SK-N-SH treated with all-trans-retinoic acid at 6 μM for 48 hours (cell line): Measurements from ENCODE around the gene MAGED2.

Experiments used
- ATAC-seq: fragments of 200-7000 bp; cut with Tn5 transposase; 3 replicates; pipeline ENCODE4 v1.9.1; 2020; ENCODE audit warnings: mild to moderate bottlenecking, moderate library complexity
- ARNTL ChIP-seq: fragments of 450-650 bp; formaldehyde crosslinking; IDR thresholded peaks from 2 replicates; pipeline ENCODE4 v1.5.0; 2020; ENCODE audit warnings: low read depth, mild to moderate bottlenecking, moderate library complexity, borderline replicate concordance
- CREB5 ChIP-seq: fragments of 250-450 bp; sonication (Bioruptor Pico); IDR thresholded peaks from 2 replicates; pipeline ENCODE4 v1.5.1; 2020; ENCODE audit warnings: low read depth, mild to moderate bottlenecking, moderate library complexity
- CSRNP3 ChIP-seq: fragments of 250-450 bp; sonication (Bioruptor Pico); IDR thresholded peaks from 2 replicates; pipeline ENCODE4 v1.5.1; 2021; ENCODE audit warnings: mild to moderate bottlenecking, moderate library complexity
- ESRRG ChIP-seq: fragments of 250-450 bp; sonication (Bioruptor Pico); IDR thresholded peaks from 2 replicates; pipeline ENCODE4 v1.6.1; 2021; ENCODE audit warnings: mild to moderate bottlenecking
- GLIS3 ChIP-seq: fragments of 250-450 bp; sonication (Bioruptor Pico); IDR thresholded peaks from 2 replicates; pipeline ENCODE4 v1.5.0; 2020; ENCODE audit warnings: mild to moderate bottlenecking, moderate library complexity
- ISL1 ChIP-seq: fragments of 250-450 bp; sonication (Bioruptor Pico); IDR thresholded peaks from 2 replicates; pipeline ENCODE4 v2.1.2; 2022; ENCODE audit warnings: mild to moderate bottlenecking, moderate library complexity
- OSR1 ChIP-seq: fragments of 250-450 bp; sonication (Bioruptor Pico); IDR thresholded peaks from 2 replicates; pipeline ENCODE4 v1.8.0; 2022; ENCODE audit warnings: moderate library complexity, mild to moderate bottlenecking, inconsistent platforms
- POU6F1 ChIP-seq: fragments of 250-450 bp; sonication (Bioruptor Pico); IDR thresholded peaks from 2 replicates; pipeline ENCODE4 v1.8.0; 2021; ENCODE audit warnings: low read depth, mild to moderate bottlenecking, moderate library complexity, borderline replicate concordance
- PPARA ChIP-seq: fragments of 250-450 bp; sonication (Bioruptor Pico); IDR thresholded peaks from 2 replicates; pipeline ENCODE4 v1.5.0; 2020; ENCODE audit warnings: mild to moderate bottlenecking, borderline replicate concordance
- RARB ChIP-seq: fragments of 250-450 bp; sonication (Bioruptor Pico); IDR thresholded peaks from 2 replicates; pipeline ENCODE4 v1.8.0; 2021; ENCODE audit warnings: mild to moderate bottlenecking, moderate library complexity
- SNAI2 ChIP-seq: fragments of 250-450 bp; sonication (Bioruptor Pico); IDR thresholded peaks from 2 replicates; pipeline ENCODE4 v1.5.0; 2020; ENCODE audit warnings: mild to moderate bottlenecking, moderate library complexity
- TCF4 ChIP-seq: fragments of 250-450 bp; sonication (Bioruptor Pico); IDR thresholded peaks from 2 replicates; pipeline ENCODE4 v1.8.0; 2021; ENCODE audit warnings: mild to moderate bottlenecking, moderate library complexity, borderline replicate concordance
- TOX ChIP-seq: fragments of 250-450 bp; sonication (Bioruptor Pico); IDR thresholded peaks from 2 replicates; pipeline ENCODE4 v1.8.0; 2021; ENCODE audit warnings: mild to moderate bottlenecking, moderate library complexity, borderline replicate concordance
- TSHZ2 ChIP-seq: fragments of 250-450 bp; sonication (Bioruptor Pico); IDR thresholded peaks from 2 replicates; pipeline ENCODE4 v1.5.0; 2020; ENCODE audit warnings: mild to moderate bottlenecking, moderate library complexity
- ZC3H10 ChIP-seq: fragments of 250-450 bp; sonication (Bioruptor Pico); IDR thresholded peaks from 2 replicates; pipeline ENCODE4 v1.5.1; 2021; ENCODE audit warnings: mild to moderate bottlenecking, moderate library complexity
- ZFP3 ChIP-seq: fragments of 250-450 bp; sonication (Bioruptor Pico); IDR thresholded peaks from 2 replicates; pipeline ENCODE4 v1.5.0; 2020; ENCODE audit warnings: mild to moderate bottlenecking, moderate library complexity
- ZFP30 ChIP-seq: fragments of 450-650 bp; formaldehyde crosslinking; IDR thresholded peaks from 2 replicates; pipeline ENCODE4 v1.5.0; 2022; ENCODE audit warnings: mild to moderate bottlenecking, moderate library complexity
- ZNF565 ChIP-seq: fragments of 450-650 bp; formaldehyde crosslinking; conservative IDR thresholded peaks from 2 replicates; pipeline ENCODE4 v1.5.0; 2020; ENCODE audit warnings: low read depth, mild to moderate bottlenecking, moderate library complexity
- ZNF70 ChIP-seq: fragments of 450-650 bp; formaldehyde crosslinking; IDR thresholded peaks from 2 replicates; pipeline ENCODE4 v1.5.0; 2020; ENCODE audit warnings: mild to moderate bottlenecking, moderate library complexity

MAGED2 gene

GRCh38 chrX:54811301-54811885 lies 3.8 kb downstream of the MAGED2 start:
- no peak for TF ChIP-seq GLIS3
- TF ChIP-seq ARNTL (CRISPR knock-in tag), result no peak
- no peak for TF ChIP-seq ZFP30 (CRISPR knock-in tag)
- TF ChIP-seq ZC3H10 (CRISPR knock-in tag), result no peak
- TF ChIP-seq POU6F1 (CRISPR knock-in tag), result no peak
- no peak for TF ChIP-seq RARB (CRISPR knock-in tag)
- TF ChIP-seq CSRNP3 (CRISPR knock-in tag), result no peak
- no peak for TF ChIP-seq ZFP3 (CRISPR knock-in tag)
- ATAC-seq, result no peak

GRCh38 chrX:54812306-54812705 lies 4.8 kb downstream of the MAGED2 start:
- ATAC-seq, result no peak
- TF ChIP-seq OSR1 (CRISPR knock-in tag), result no peak
- TF ChIP-seq PPARA (CRISPR knock-in tag), result no peak
- TF ChIP-seq ZNF565 (CRISPR knock-in tag), result no peak
- TF ChIP-seq TCF4 (CRISPR knock-in tag), result no peak
- TF ChIP-seq, all 23 proteins: peak for 0

GRCh38 chrX:54817220-54817820 lies 9.8 kb downstream of the MAGED2 start:
- peak; percentile 24 for ATAC-seq
- no peak for TF ChIP-seq TSHZ2 (CRISPR knock-in tag)

- peak; percentile 21; the same call in 2 of the 3 replicates for ATAC-seq
- no peak for TF ChIP-seq ZFP3 (CRISPR knock-in tag)
- TF ChIP-seq TOX (CRISPR knock-in tag), result no peak
- no peak for TF ChIP-seq ISL1
- TF ChIP-seq POU6F1 (CRISPR knock-in tag), result no peak
- no peak for TF ChIP-seq SNAI2 (CRISPR knock-in tag)
- no peak for TF ChIP-seq CREB5
- TF ChIP-seq OSR1 (CRISPR knock-in tag), result no peak
- TF ChIP-seq CSRNP3 (CRISPR knock-in tag), result no peak
- TF ChIP-seq RARB (CRISPR knock-in tag), result no peak
- no peak for TF ChIP-seq ZFP30 (CRISPR knock-in tag)
- TF ChIP-seq ZNF70 (CRISPR knock-in tag), result no peak
- no peak for TF ChIP-seq ZNF565 (CRISPR knock-in tag)
- no peak for TF ChIP-seq ARNTL (CRISPR knock-in tag)
- TF ChIP-seq PPARA (CRISPR knock-in tag), result no peak
- no peak for TF ChIP-seq TCF4 (CRISPR knock-in tag)
- TF ChIP-seq TSHZ2 (CRISPR knock-in tag), result no peak
- no peak for TF ChIP-seq ESRRG (CRISPR knock-in tag)
Observed at GRCh38 chrX:54818221-54818620, 10.7 kb downstream of the MAGED2 start.
